NCI-H345 (cell line): Measurements from ENCODE around the gene RHOJ.
A peak's percentile ranks its signal among the peaks of the same experiment; 100 is the strongest.
"Not testable (repeated sequence)": the region's sequence is repeated elsewhere in the genome, so short reads cannot be mapped to it uniquely, and the experiment has no call there.

Experiments used
- DNase-seq: peaks from one replicate; lab custom pipeline; 2025; lab: John Stamatoyannopoulos, UW

The RHOJ gene

GRCh38 chr14:63297372-63298063 lies 93.3 kb downstream of the RHOJ start:
- no peak for DNase-seq

- no peak for DNase-seq
These were observed 95.3 kb downstream of the RHOJ start for GRCh38 chr14:63299351-63300110.

- DNase-seq, result no peak
These were observed 96.6 kb downstream of the RHOJ start for GRCh38 chr14:63300854-63301253.

- no peak for DNase-seq
These were observed 97.8 kb downstream of the RHOJ start for GRCh38 chr14:63301891-63302534.

GRCh38 chr14:63304429-63304828 lies 100.2 kb downstream of the RHOJ start:
- DNase-seq, result not testable (repeated sequence)

- DNase-seq, result peak; percentile 37
These were observed 104.6 kb downstream of the RHOJ start for GRCh38 chr14:63308723-63309317.

GRCh38 chr14:63318835-63319234 lies 114.6 kb downstream of the RHOJ start, which contains the start of gene GPHB5:
Gene GPHB5, minus strand, starts transcription at chr14:63318935. Its CDS starts 1,086 bp downstream, at chr14:63317849.
- DNase-seq, result no peak

- no peak for DNase-seq
These were observed 118.2 kb downstream of the RHOJ start for GRCh38 chr14:63322472-63322871.

- no peak for DNase-seq
These were observed 118.8 kb downstream of the RHOJ start for GRCh38 chr14:63322897-63323573.

- no peak for DNase-seq
These were observed 122.6 kb downstream of the RHOJ start for GRCh38 chr14:63326840-63327239.

GRCh38 chr14:63328787-63329737 lies 124.8 kb downstream of the RHOJ start:
- DNase-seq, result no peak

- DNase-seq, result peak; percentile 70
These were observed 138.1 kb downstream of the RHOJ start for GRCh38 chr14:63342371-63342770.
